ENCODE results near the gene HSD17B12.

DNA sequence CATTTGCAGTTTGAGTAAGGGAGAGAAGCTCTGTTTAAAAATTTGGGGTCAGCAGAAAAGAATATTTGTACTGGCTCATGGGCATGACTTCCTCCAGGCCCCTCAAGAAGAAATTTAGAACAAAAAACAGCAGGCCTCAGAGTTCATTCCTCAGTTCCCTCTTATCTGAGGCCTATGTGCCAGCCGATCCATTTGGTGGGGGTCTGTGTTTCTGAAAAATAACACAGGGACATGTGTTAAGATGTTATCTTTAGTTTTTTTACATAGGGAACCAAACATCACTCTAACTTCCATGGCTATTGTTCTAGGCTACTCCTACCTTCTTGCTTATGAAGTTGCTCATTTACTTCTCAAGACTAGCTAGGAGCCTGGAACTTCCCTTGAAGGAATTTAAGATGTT lies 16.2 kb upstream of the HSD17B12 start:
- TF ChIP-seq POLR2A (IDR thresholded peaks at IDR 0.05; ENCODE audit: low read depth, low read length) (no peak), POLR2AphosphoS5 (IDR thresholded peaks at IDR 0.05; ENCODE audit: low read depth, low read length) (no peak), TAF1 (IDR thresholded peaks at IDR 0.05; ENCODE audit: borderline replicate concordance, low read depth, low read length) (no peak)
